A549 (cell line): Measurements from ENCODE around the gene HOXD8. TPM values are rescaled to one million over a fixed set of nuclear protein-coding genes. Genes with fewer than 3 reads are reported as not detected.

Experiments
- ATAC-seq, 2 experiments: fragments of 200-7000 bp in 1 of 2; fragments of >200 bp in 1 of 2; cut with Nextera tagmentation in 1 of 2; cut with Tn5 transposase in 1 of 2; 3 replicates each; pipeline versions ENCODE4 v1.8.0 to v1.9.1; 2018 to 2020; ENCODE audit warnings: mild to moderate bottlenecking in 1 of 2, moderate library complexity in 1 of 2
- CTCF ChIA-PET: fragments of 300-600 bp; sonication (Branson Sonifier 250); formaldehyde crosslinking; extraction: SDS; loops from one replicate; lab custom pipeline; 2021; ENCODE audit warnings: antibody characterized with exemption, inconsistent platforms; lab: Yijun Ruan, JAX
- POLR2A ChIA-PET: fragments of 350-600 bp; formaldehyde crosslinking; extraction: SDS; loops from one replicate; lab custom pipeline; 2021; ENCODE audit warnings: antibody characterized with exemption, inconsistent platforms; lab: Yijun Ruan, JAX
- DNase-seq, 2 experiments: peaks; one replicate each; pipeline versions ENCODE4 v3.0.0 to v3.0.0-alpha.2; 2011 to 2016; ENCODE audit warnings: low read depth in 1 of 2, low spot score in 1 of 2
- FAIRE-seq: peaks from 2 replicates; lab custom pipeline; 2011; peaks lifted over from hg19 to GRCh38; lab: Jason Lieb, UNC
- H3K27ac ChIP-seq, 2 experiments: fragments of >200 bp; sonication (Bioruptor Twin); formaldehyde crosslinking; 3 replicates each; pipeline ENCODE4 v1.5.1; 2016 to 2017
- H3K4me1 ChIP-seq: fragments of >200 bp; sonication (Bioruptor Twin); formaldehyde crosslinking; 3 replicates; pipeline ENCODE4 v1.6.1; 2016
- H3K4me2 ChIP-seq: fragments of >200 bp; sonication (Bioruptor Twin); formaldehyde crosslinking; 3 replicates; pipeline ENCODE4 v1.6.1; 2016
- H3K4me3 ChIP-seq: fragments of >200 bp; sonication (Bioruptor Twin); formaldehyde crosslinking; 3 replicates; pipeline ENCODE4 v1.5.1; 2016
- H3K9me3 ChIP-seq: fragments of >200 bp; sonication (Bioruptor Twin); formaldehyde crosslinking; 3 replicates; pipeline ENCODE4 v1.6.1; 2016
- CEBPB ChIP-seq, 2 experiments: fragments of >200 bp in 1 of 2; sonication (Bioruptor Twin) in 1 of 2; formaldehyde crosslinking in 1 of 2; IDR thresholded peaks; 2 replicates each; pipeline ENCODE4 v1.6.1; 2012 to 2016
- CHD4 ChIP-seq: fragments of 200-600 bp; sonication (generic); IDR thresholded peaks from 2 replicates; pipeline ENCODE4 v1.6.1; 2016; ENCODE audit warnings: antibody characterized with exemption, mild to moderate bottlenecking, borderline replicate concordance
- ESRRA ChIP-seq: fragments of 150-350 bp; IDR thresholded peaks from 2 replicates; pipeline ENCODE4 v1.6.1; 2014; ENCODE audit warnings: mild to moderate bottlenecking, low read length, borderline replicate concordance
- FOSB ChIP-seq: fragments of 250-450 bp; sonication (Bioruptor Pico); IDR thresholded peaks from 2 replicates; pipeline ENCODE4 v1.5.0; 2020; ENCODE audit warnings: mild to moderate bottlenecking, moderate library complexity
- FOXS1 ChIP-seq: fragments of 250-450 bp; sonication (Bioruptor Pico); IDR thresholded peaks from 2 replicates; pipeline ENCODE4 v1.5.0; 2020; ENCODE audit warnings: mild to moderate bottlenecking, moderate library complexity
- GATA3 ChIP-seq: IDR thresholded peaks from 2 replicates; pipeline ENCODE4 v1.6.1; 2012; ENCODE audit warnings: borderline replicate concordance
- HDAC2 ChIP-seq: fragments of 200-600 bp; sonication (generic); IDR thresholded peaks from 2 replicates; pipeline ENCODE4 v1.6.1; 2016
- HEYL ChIP-seq: fragments of 250-450 bp; sonication (Bioruptor Pico); IDR thresholded peaks from 2 replicates; pipeline ENCODE4 v1.8.0; 2021; ENCODE audit warnings: mild to moderate bottlenecking, moderate library complexity
- HOXA7 ChIP-seq: fragments of 250-450 bp; sonication (Bioruptor Pico); IDR thresholded peaks from 2 replicates; pipeline ENCODE4 v1.5.0; 2020; ENCODE audit warnings: mild to moderate bottlenecking, moderate library complexity
- HOXB13 ChIP-seq: fragments of 250-450 bp; sonication (Bioruptor Pico); IDR thresholded peaks from 2 replicates; pipeline ENCODE4 v1.5.0; 2020; ENCODE audit warnings: low read depth, mild to moderate bottlenecking, moderate library complexity
- HOXB5 ChIP-seq: fragments of 250-450 bp; sonication (Bioruptor Pico); IDR thresholded peaks from 2 replicates; pipeline ENCODE4 v1.5.0; 2020; ENCODE audit warnings: mild to moderate bottlenecking, moderate library complexity
- MAFK ChIP-seq: fragments of 450-650 bp; IDR thresholded peaks from 2 replicates; pipeline ENCODE4 v1.6.1; 2014; ENCODE audit not compliant: partially characterized antibody
- MYC ChIP-seq: IDR thresholded peaks from 2 replicates; pipeline ENCODE4 v1.6.1; 2012; ENCODE audit warnings: mild to moderate bottlenecking, inconsistent platforms, low read length, improper control_type of control experiment, borderline replicate concordance
- NFE2L2 ChIP-seq: fragments of 150-350 bp; conservative IDR thresholded peaks from 2 replicates; pipeline ENCODE4 v1.6.1; 2014; ENCODE audit warnings: low read length
- RAD21 ChIP-seq, 2 experiments: fragments of >200 bp in 1 of 2; sonication (Bioruptor Twin) in 1 of 2; formaldehyde crosslinking in 1 of 2; IDR thresholded peaks in 1 of 2; conservative IDR thresholded peaks in 1 of 2; 2 replicates in 1 of 2; 3 replicates in 1 of 2; pipeline ENCODE4 v1.6.1; 2012 to 2018; ENCODE audit warnings: inconsistent platforms in 1 of 2
- RARB ChIP-seq: fragments of 250-450 bp; sonication (Bioruptor Pico); IDR thresholded peaks from 2 replicates; pipeline ENCODE4 v1.8.0; 2021; ENCODE audit warnings: mild to moderate bottlenecking, moderate library complexity
- SMC3 ChIP-seq: fragments of >200 bp; sonication (Bioruptor Twin); formaldehyde crosslinking; IDR thresholded peaks from 3 replicates; pipeline ENCODE4 v1.6.1; 2018; ENCODE audit warnings: inconsistent platforms
- ZC3H11A ChIP-seq: fragments of 450-650 bp; IDR thresholded peaks from 2 replicates; pipeline ENCODE4 v1.6.1; 2014; ENCODE audit warnings: antibody characterized with exemption, mild to moderate bottlenecking
- ZSCAN20 ChIP-seq: fragments of 250-450 bp; sonication (Bioruptor Pico); IDR thresholded peaks from 2 replicates; pipeline ENCODE4 v1.8.0; 2022; ENCODE audit warnings: mild to moderate bottlenecking, moderate library complexity
- WGBS: methylation state at CpG from one replicate; pipeline ENCODE4 v1.1.6; 2017; ENCODE audit errors: missing lambda C conversion rate; 5-methylcytosine and 5-hydroxymethylcytosine counted together
- polyA plus RNA-seq, 4 experiments: library from polyadenylated mRNA; depleted of rRNA in 3 of 4; stranded (reverse); fragments of >200 nt; fragmentation: RNase III in 1 of 4; extraction: RNeasy Plus Mini Kit Qiagen cat#74134 plus additional on column Dnase treatment in 1 of 4; gene quantifications; 2 replicates in 3 of 4; 3 replicates in 1 of 4; pipeline ENCODE4 v1.2.3, GENCODE V29; 2011 to 2017
- TF ChIP-seq, protein P1 (sequence below): fragments of 150-350 bp; IDR thresholded peaks from 2 replicates; pipeline ENCODE4 v1.6.1; 2014; ENCODE audit warnings: low read depth, mild to moderate bottlenecking, low read length
- TF ChIP-seq, protein P2 (sequence below): fragments of 450-650 bp; IDR thresholded peaks from 2 replicates; pipeline ENCODE4 v1.6.1; 2014; ENCODE audit warnings: antibody characterized with exemption
- TF ChIP-seq, protein P3 (sequence below): fragments of >200 bp; sonication (Bioruptor Twin); formaldehyde crosslinking; IDR thresholded peaks from 3 replicates; pipeline ENCODE4 v1.5.1; 2016

Gene HOXD8
- polyA plus RNA-seq, 2 of the 4 experiments (the other 2 are of a cell fraction): 3.8 to 8.5 TPM

DNA sequence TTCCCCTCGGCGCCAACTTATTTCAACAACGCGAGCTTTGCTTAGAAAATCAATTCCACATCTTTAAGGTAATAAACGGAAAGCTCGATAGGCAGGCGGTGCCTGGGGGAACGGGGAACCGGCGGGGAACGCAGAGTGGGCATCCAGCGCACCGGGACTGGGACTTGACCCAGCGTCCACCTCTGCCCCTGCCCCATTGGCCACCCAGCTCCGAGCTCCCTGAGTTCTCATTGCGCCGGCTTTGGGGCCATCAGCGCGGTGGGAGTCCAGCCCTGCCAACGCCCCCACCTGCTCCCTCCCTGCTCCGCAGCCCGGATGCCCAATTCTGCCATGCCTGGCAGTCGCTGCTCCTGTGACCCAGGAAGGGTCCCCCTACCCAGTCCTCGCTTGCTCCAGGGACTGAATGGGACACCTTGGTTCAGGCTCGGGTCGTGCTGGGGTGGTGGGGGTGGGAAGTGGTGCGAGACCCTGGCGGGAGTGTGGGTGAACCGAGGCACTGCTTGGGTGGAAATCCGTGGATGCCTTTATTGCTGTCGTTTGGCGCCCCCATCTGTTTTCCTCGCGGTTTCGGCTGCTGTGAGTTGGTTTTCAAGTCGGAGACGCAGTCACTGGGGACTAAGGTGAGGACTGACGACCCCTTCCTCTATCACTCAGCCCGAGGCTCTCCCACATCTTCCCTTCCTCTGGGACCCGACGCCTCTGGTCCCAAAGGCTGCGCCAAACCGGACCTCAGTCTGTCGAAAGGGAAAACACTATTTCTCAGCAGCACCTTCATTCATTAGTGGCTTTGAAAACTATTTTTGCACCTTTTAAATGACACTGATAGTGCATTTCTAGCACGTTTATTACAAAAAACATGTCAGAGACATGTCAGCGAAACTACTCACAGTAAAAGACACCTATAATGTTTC is 43.4 kb upstream of the HOXD8 start:
- CTCF ChIA-PET: interaction anchor here (0.6 to 4.8 kb wide), 20 partner anchors 8 to 1699 kb away, joined by 3 to 42 read pairs (median 4); partner anchors contain the start of genes HOXD12 and LNPK
- POLR2A ChIA-PET: interaction anchor here (1.3 kb wide), 1 partner anchor 11 kb away, joined by 3 read pairs; no protein-coding TSS in a partner anchor
- ATAC-seq: peak; percentile 51 to 69

DNA sequence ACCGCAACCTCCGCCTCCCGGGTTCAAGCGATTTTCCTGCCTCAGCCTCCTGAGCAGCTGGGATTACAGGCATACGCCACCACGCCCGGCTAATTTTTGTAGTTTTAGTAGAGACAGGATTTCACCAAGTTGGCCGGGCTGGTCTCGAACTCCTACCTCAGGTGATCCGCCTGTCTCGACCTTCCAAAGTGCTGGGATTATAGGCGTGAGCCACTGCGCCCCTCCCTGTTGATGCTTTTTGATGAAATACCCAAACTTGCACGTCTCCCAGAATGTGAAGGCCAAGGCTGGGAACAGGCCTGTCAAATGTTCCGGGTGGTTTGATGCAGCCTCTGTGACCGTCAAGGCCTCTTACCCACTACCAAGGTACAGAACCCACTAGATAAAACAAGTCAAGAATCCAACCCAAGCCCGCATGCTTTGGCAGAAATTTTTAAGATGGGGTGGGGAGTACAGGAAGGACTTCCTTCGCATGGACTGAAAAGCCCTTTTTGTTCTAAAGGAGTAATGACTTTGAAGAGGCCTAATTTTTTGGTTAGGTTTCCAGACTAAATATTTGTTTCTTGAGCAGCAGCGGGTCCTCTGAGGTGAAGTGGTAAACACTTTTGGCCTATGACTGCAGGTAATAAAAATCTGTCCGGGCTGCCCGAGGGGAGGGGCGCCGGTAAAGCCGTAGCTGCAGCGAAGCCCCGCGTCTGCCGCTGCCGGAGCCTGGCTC is 42.0 kb upstream of the HOXD8 start:
- peak overlapping the region; percentile 77 for H3K4me2 ChIP-seq
- TF ChIP-seq CHD4 (no peak), ZC3H11A (no peak), RAD21 (conservative IDR thresholded peaks at IDR 0.05 in 1 of 2, IDR thresholded peaks at IDR 0.05 in 1 of 2) (no peak), HEYL (no peak), HOXB13 (no peak), HOXB5 (CRISPR knock-in tag) (no peak), ESRRA (no peak), FOSB (CRISPR knock-in tag) (no peak), HDAC2 (no peak), NFE2L2 (no peak), RARB (CRISPR knock-in tag) (no peak), MYC (no peak), FOXS1 (CRISPR knock-in tag) (no peak), CEBPB (IDR thresholded peaks at IDR 0.05) (no peak), ZSCAN20 (no peak), HOXA7 (CRISPR knock-in tag) (no peak), GATA3 (no peak)
- TF ChIP-seq, protein P1, sequence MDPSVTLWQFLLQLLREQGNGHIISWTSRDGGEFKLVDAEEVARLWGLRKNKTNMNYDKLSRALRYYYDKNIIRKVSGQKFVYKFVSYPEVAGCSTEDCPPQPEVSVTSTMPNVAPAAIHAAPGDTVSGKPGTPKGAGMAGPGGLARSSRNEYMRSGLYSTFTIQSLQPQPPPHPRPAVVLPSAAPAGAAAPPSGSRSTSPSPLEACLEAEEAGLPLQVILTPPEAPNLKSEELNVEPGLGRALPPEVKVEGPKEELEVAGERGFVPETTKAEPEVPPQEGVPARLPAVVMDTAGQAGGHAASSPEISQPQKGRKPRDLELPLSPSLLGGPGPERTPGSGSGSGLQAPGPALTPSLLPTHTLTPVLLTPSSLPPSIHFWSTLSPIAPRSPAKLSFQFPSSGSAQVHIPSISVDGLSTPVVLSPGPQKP: no peak
- TF ChIP-seq, protein P2, sequence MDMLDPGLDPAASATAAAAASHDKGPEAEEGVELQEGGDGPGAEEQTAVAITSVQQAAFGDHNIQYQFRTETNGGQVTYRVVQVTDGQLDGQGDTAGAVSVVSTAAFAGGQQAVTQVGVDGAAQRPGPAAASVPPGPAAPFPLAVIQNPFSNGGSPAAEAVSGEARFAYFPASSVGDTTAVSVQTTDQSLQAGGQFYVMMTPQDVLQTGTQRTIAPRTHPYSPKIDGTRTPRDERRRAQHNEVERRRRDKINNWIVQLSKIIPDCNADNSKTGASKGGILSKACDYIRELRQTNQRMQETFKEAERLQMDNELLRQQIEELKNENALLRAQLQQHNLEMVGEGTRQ: no peak
- TF ChIP-seq, all 56 proteins: peak for 0
- H3K27ac ChIP-seq: no peak overlapping the region
- 76% methylated on average over 27 of the region's 29 CpGs for WGBS
- FAIRE-seq: no peak
- peak overlapping the region; percentile 22; the same call in 1 of the 3 replicates for H3K4me3 ChIP-seq
- no peak for DNase-seq
- ChIA-PET CTCF (interaction anchor here (0.7 to 4.8 kb wide), 10 partner anchors 7 to 1532 kb away, joined by 3 to 42 read pairs (median 6); partner anchors contain the start of gene HOXD12), POLR2A (no interaction called here)
- no peak for ATAC-seq
- H3K9me3 ChIP-seq: no peaks in the 10 kb centered on the region
- peaks cover 7% of the 10 kb centered on the region; the same call in 1 of the 3 replicates for H3K4me1 ChIP-seq

More for the DNA sequence above, 43.4 kb upstream of the HOXD8 start:
- DNase-seq: peak in 1 of 2 experiments; percentile 55
- H3K4me2 ChIP-seq: peak overlapping the region; percentile 91
- no peak overlapping the region for H3K27ac ChIP-seq
- peak overlapping the region; percentile 38 for H3K4me3 ChIP-seq
- no peak for FAIRE-seq
- peaks cover 7% of the 10 kb centered on the region for H3K9me3 ChIP-seq
- TF ChIP-seq, protein P3, sequence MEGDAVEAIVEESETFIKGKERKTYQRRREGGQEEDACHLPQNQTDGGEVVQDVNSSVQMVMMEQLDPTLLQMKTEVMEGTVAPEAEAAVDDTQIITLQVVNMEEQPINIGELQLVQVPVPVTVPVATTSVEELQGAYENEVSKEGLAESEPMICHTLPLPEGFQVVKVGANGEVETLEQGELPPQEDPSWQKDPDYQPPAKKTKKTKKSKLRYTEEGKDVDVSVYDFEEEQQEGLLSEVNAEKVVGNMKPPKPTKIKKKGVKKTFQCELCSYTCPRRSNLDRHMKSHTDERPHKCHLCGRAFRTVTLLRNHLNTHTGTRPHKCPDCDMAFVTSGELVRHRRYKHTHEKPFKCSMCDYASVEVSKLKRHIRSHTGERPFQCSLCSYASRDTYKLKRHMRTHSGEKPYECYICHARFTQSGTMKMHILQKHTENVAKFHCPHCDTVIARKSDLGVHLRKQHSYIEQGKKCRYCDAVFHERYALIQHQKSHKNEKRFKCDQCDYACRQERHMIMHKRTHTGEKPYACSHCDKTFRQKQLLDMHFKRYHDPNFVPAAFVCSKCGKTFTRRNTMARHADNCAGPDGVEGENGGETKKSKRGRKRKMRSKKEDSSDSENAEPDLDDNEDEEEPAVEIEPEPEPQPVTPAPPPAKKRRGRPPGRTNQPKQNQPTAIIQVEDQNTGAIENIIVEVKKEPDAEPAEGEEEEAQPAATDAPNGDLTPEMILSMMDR: peak; percentile 73
- TF ChIP-seq SMC3 (peak; percentile 64), MYC (no peak), MAFK (no peak), RAD21 (conservative IDR thresholded peaks at IDR 0.05 in 1 of 2, IDR thresholded peaks at IDR 0.05 in 1 of 2) (peak; percentile 82 to 86)
- TF ChIP-seq, all 56 proteins: peak for 3
- WGBS: 5% methylated on average over 33 of the region's 46 CpGs
- H3K4me1 ChIP-seq: peaks cover 7% of the 10 kb centered on the region; the same call in 1 of the 3 replicates
